ENCODE data around the gene ANKMY2.
"Not testable (repeated sequence)": the region's sequence is repeated elsewhere in the genome, so short reads cannot be mapped to it uniquely, and the experiment has no call there.

Gene ANKMY2

GRCh38 chr7:16659854-16660497, 14.4 kb upstream of the ANKMY2 start:
- DNase-seq (ENCODE audit: low read depth in 2 of 2, low spot score in 1 of 2): not testable (repeated sequence)

DNA sequence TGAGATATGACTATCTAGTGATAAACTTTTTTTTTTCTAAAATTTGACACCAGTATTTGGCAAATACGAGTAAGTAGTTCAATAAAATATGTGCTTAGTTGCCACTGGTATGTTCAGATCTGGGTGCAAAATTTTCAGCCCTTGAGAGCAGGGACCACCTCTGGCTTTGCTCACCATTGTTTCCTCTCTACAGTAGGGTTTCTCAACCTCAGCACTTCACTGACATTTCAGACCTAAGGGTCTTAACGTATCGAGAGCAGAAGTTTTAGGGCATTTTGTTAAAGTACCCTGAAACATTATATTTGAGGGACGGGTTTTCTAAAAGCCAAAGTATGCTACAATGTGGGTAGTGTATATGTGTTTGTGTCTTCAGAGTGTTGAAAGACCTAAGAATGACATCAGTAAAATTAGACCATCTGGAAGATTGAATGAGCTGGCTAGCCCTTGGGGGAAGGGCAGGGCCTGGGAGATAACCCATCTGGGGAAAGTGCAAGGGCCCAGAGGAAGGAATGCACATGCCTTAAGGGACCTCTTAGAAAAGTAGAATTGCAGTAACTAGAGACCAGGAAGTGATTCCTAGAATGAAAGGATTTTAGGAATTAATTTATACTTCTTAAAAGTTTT, 12.2 kb upstream of the ANKMY2 start:
- DNase-seq (ENCODE audit: low read depth in 2 of 2, low spot score in 1 of 2): no peak

GRCh38 chr7:16656141-16656540, 10.6 kb upstream of the ANKMY2 start:
- DNase-seq (ENCODE audit: low read depth in 2 of 2, low spot score in 1 of 2): no peak

DNA sequence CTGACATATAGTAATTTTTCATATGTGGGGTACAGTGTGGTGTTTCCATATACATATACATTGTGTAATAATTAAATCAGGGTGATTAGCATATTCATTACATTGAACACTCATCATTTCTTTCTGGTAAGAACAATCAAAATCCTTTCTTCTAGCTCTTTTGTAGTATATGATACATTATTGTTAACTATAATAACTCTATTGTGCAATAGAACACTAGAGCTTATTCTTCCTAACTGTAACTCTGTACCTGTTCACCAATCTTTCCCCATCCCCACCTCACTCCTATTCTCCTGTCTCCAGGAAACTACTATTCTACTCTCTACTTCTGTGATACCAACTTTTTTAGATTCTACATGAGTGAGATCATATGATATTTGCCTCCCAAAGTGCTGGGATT, 9.8 kb upstream of the ANKMY2 start:
- DNase-seq (ENCODE audit: low read depth in 2 of 2, low spot score in 1 of 2): no peak

GRCh38 chr7:16652888-16653287, 7.3 kb upstream of the ANKMY2 start:
- no peak for DNase-seq (ENCODE audit: low read depth in 2 of 2, low spot score in 1 of 2)

DNA sequence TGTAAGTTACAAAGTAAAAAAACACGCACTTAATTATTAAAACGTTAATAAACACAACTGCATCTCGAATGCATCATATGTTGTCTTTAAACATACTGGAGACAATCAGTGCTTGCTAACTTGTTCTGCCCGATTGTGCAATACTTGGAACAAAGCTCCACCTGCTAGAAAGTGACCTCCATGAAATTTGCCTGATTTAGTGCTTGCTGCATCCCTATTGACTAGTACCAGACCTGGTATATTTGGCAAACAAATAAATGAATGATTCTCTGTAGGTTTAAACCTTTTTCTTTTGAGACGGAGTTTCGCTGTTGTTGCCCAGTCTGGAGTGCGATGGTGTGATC, 6.7 kb upstream of the ANKMY2 start:
- no peak for DNase-seq (ENCODE audit: low read depth in 2 of 2, low spot score in 1 of 2)

- DNase-seq (ENCODE audit: low read depth in 2 of 2, low spot score in 1 of 2): no peak
These were observed 6.1 kb upstream of the ANKMY2 start for GRCh38 chr7:16651396-16652239.

GRCh38 chr7:16650266-16650665, 4.7 kb upstream of the ANKMY2 start:
- DNase-seq (ENCODE audit: low read depth in 2 of 2, low spot score in 1 of 2): no peak

DNA sequence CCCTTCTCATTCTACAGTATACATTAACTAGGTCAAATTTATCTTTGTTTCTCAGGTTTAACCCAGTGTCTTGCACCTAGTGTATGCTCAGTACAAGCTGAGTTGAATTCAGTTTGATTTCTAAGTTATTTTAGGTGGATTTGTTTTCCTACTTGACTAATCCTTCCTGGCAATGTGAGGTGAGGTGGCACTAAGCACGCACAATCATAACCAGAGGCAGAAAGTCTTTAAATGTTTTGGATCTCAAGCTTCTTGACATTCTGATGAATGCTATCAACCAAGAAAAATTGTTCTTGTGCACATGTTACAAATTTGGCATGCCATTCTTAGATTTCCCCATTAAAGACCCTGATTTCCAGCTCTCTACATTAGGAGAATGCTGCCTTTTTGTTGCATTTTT, 3.6 kb upstream of the ANKMY2 start:
- no peak for DNase-seq (ENCODE audit: low read depth in 2 of 2, low spot score in 1 of 2)

- DNase-seq (ENCODE audit: low read depth in 2 of 2, low spot score in 1 of 2): no peak
These were observed 3.0 kb upstream of the ANKMY2 start for GRCh38 chr7:16648551-16648950.

GRCh38 chr7:16647435-16647960, 1.9 kb upstream of the ANKMY2 start:
- no peak for DNase-seq (ENCODE audit: low read depth in 2 of 2, low spot score in 1 of 2)

- no peak for DNase-seq (ENCODE audit: low read depth in 2 of 2, low spot score in 1 of 2)
These were observed 1.0 kb upstream of the ANKMY2 start for GRCh38 chr7:16646472-16647072.

GRCh38 chr7:16644636-16645592, 640 bp downstream of the ANKMY2 start:
- DNase-seq (ENCODE audit: low read depth in 2 of 2, low spot score in 1 of 2): peak in 1 of 2 donors; percentile 36

DNA sequence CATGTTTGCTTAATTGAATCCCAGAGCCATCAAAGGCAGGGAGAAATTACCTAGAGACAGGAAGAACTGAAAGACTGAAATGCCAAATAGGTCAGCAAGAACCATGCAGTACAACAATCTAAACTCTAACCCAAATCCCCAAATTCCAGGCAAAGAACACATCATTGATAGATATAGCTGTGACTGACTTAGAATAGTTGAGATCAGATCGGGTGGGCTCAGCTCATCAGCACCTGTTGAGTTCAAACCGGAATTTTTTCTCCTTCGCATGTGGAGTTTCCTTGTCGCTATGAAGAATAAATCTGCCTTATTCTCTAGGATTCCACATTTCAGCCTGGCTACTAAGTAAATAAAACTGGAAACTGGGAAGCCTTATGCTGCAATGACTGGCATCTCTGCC, 1.4 kb downstream of the ANKMY2 start:
- DNase-seq (ENCODE audit: low read depth in 2 of 2, low spot score in 1 of 2): no peak

DNA sequence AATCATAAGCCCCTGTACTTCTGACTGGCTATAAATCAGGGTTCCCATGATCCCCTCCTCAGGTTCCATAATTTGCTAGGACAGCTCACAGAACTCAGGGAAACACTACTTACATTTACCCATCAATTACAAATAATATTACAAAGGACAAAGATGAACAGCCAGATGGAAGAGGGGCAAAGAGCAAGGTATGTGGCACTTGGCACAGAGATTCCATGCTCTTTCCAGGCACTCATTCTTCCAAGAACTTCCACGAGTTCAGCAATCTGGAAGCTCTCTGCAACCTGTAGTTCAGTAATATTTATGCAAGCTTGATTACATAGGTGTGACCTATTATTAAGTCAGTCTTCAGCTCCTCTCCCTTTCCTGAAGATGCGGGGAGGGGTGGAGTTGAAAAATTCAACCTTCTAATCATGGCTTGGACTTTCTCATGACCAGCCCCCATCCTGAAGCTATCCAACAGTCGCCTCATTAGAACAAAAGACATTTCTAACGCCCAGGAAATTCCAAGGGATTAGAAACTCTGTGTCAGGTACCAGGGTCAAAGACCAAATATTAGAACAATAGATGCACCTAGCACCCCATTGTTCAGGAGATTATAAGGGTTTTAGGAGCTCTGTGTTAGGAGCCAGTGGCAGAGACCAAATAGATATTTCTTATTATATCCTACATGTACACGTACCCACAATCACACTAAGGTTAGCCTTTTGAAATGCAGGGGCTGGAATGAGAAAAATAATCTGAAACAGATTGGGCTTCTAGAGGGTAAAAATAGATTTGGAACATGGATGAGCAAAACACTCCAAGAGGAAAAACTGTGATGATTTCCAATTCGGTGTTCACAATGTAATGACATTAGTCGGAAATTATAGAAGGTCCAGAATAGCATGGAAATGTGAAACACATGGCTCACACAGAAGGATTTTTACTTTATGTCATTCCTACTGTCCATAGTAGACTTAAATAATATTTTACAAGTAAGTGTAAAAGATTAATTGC, 7.0 kb downstream of the ANKMY2 start:
- no peak for DNase-seq (ENCODE audit: low read depth in 2 of 2, low spot score in 1 of 2)

GRCh38 chr7:16637379-16637778, 8.2 kb downstream of the ANKMY2 start:
- no peak for DNase-seq (ENCODE audit: low read depth in 2 of 2, low spot score in 1 of 2)

DNA sequence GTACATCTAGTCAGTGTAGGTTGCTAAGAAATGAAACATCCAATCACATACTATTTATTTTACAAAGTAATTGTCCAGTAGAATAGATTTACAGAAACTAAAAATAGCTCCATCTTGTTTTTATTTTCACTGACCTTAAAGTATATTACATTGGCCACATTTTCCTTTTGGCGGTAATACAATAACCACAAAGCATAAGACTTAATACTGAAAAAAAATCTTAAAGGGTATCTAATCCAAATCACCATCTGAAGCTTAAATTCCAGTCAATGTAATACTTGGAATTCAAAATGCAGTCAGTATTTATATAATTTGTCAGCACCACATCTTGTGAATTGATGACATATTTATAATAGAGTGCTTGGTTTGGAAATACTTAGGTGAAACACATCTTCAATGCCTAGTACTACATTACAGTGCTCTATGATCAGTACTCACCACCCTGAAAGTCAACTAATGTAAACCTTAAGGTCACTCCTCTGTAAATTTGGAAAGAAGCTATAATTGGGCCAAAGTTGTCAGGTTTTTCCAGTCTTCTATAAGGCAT, 8.9 kb downstream of the ANKMY2 start:
- no peak for DNase-seq (ENCODE audit: low read depth in 2 of 2, low spot score in 1 of 2)

DNA sequence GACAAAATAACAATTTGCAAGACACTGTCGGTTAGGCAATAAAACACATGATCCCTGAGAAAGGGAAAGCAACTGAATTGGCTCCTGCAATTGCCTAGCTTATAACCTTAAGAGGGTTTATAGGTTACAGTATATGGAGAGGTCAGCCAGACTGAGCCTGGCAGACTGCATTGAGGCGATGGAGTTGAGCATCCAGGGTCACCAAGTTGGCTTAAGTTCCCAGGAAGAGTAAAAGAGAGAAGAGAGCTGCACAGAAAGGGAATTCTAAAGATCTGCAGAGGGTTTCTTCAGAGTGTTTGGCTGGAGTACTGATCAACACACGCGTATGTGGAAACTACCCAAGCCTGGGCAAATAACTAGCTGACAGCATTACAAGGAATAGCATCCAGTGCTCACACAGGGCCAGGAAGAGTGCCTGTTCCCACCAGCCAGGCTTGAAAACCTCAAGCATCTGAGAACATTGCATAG, 11.2 kb downstream of the ANKMY2 start:
- DNase-seq (ENCODE audit: low read depth in 2 of 2, low spot score in 1 of 2): no peak

- no peak for DNase-seq (ENCODE audit: low read depth in 2 of 2, low spot score in 1 of 2)
These were observed 14.9 kb downstream of the ANKMY2 start for GRCh38 chr7:16630654-16631053.

All from stimulated activated CD8-positive, alpha-beta memory T cell treated with anti-CD3 and anti-CD28 coated beads, Interleukin-4, amount 100 ng/mL, for 1 hour (primary cell).